Measurements from ENCODE around the gene DTNBP1. TPM values are rescaled to one million over a fixed set of nuclear protein-coding genes. Genes with fewer than 3 reads are reported as not detected.

Gene DTNBP1
- total RNA-seq, 1 donor from 2014 or later: 5.6 TPM

DNA sequence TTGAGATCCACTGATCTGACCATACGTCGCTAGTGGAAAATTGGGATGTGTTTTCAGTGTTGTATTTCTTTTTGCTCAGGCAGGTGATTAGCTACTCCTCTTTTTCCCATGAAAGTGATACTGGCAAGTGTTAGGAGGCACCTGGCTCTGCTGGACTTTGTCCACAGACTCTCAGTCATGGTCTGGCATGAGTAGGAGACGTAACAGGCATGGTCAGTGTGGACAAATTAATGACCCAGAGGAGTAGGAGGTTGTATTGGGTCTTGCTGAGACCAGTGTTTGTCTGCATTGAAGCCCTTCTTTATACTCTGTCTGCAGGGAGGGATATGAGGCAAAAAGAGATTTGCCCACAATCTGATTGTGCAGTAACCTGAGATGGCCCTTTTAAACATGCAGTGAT, 178.7 kb downstream of the DTNBP1 start:
- Histone ChIP-seq H3K27ac (no peak overlapping the region), H3K9me3 (no peaks in the 10 kb centered on the region), H3K4me3 (no peak overlapping the region), H3K36me3 (peaks cover 15 to 20% of the 10 kb centered on the region in 2 donors), H3K4me1 (peaks cover 0 to 8% of the 10 kb centered on the region in 2 donors), H3K27me3 (no peaks in the 10 kb centered on the region)
- intact Hi-C loops (cut with DNase I): no loop called here
- no peak for DNase-seq (ENCODE audit: low spot score in 2 of 2)
- TF ChIP-seq, protein P1, sequence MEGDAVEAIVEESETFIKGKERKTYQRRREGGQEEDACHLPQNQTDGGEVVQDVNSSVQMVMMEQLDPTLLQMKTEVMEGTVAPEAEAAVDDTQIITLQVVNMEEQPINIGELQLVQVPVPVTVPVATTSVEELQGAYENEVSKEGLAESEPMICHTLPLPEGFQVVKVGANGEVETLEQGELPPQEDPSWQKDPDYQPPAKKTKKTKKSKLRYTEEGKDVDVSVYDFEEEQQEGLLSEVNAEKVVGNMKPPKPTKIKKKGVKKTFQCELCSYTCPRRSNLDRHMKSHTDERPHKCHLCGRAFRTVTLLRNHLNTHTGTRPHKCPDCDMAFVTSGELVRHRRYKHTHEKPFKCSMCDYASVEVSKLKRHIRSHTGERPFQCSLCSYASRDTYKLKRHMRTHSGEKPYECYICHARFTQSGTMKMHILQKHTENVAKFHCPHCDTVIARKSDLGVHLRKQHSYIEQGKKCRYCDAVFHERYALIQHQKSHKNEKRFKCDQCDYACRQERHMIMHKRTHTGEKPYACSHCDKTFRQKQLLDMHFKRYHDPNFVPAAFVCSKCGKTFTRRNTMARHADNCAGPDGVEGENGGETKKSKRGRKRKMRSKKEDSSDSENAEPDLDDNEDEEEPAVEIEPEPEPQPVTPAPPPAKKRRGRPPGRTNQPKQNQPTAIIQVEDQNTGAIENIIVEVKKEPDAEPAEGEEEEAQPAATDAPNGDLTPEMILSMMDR (IDR thresholded peaks at IDR 0.05): no peak

DNA sequence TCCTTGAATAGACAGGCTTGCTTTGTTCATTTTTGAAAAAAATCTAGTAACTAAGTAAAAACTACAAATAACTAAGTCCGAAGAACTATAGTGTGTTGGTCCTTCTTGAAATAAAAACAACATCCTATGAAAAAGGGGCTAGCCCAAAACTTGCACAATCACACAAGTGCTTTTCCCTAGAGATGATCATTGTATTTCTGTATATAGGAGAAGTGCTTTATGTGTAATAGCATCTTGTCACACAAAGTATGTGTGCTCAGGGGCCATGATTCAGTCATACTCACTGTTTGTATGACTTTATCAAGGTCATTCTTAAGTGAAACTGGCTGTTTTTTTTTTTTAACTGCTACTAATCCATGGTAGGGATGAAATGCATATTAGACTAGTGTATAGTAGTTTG, 179.8 kb downstream of the DTNBP1 start:
- Histone ChIP-seq H3K27ac (no peak overlapping the region), H3K27me3 (no peaks in the 10 kb centered on the region), H3K4me3 (no peak overlapping the region), H3K4me1 (peaks cover 0 to 8% of the 10 kb centered on the region in 2 donors), H3K9me3 (no peaks in the 10 kb centered on the region), H3K36me3 (peaks cover 8 to 9% of the 10 kb centered on the region in 2 donors)
- TF ChIP-seq, protein P1 (IDR thresholded peaks at IDR 0.05): no peak
- DNase-seq (ENCODE audit: low spot score in 2 of 2): no peak
- intact Hi-C loops (cut with DNase I): no loop called here

DNA sequence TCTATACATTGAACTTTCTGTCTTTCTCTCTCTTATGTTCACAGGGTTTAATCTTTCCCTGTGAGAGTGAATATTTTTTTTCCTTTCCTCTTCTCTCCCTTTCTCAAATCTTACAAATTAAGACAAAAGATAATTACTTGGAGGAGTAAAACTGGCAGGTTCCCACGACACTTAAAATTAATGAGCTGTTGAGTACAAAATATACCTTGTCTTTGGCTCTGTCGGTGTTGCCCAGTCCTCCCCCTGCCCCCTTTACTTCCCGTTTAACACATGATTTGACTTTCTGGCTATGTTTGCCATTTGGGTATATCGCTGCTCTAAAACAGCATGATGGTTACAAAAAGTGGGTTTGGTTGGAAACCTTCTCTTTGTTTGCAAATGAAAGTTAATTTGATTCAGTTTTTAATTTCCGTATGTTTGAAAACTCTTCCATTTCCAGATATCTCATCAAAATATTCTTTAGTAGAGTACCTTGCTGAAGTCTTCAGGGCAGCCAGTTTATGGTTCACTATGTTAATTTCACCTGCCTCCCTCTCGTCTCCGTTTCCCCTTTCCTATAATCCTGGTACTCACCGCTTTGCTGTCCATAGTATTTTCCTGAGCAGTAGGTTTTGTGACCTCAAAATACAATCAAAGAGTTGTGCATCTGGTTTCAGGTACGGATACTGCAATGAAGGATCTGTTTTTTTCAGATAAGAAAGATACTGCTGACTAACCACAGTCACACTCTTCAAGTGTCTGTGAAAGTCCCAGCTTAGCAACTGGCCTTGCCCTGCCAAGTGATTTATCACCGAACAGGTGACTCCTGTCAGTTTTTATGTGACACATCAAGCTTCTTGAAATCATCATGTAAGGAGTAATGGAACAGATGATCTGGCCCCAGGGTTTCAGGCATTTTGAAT, 181.2 kb downstream of the DTNBP1 start:
- no peaks in the 10 kb centered on the region for H3K27me3 ChIP-seq
- no peaks in the 10 kb centered on the region for H3K36me3 ChIP-seq
- intact Hi-C loops (cut with DNase I): no loop called here
- TF ChIP-seq, protein P1 (IDR thresholded peaks at IDR 0.05): no peak
- no peaks in the 10 kb centered on the region for H3K9me3 ChIP-seq
- no peak for DNase-seq (ENCODE audit: low spot score in 2 of 2)
- H3K4me1 ChIP-seq: peaks cover 0 to 20% of the 10 kb centered on the region in 2 donors
- H3K27ac ChIP-seq: no peak overlapping the region
- no peak overlapping the region for H3K4me3 ChIP-seq

DNA sequence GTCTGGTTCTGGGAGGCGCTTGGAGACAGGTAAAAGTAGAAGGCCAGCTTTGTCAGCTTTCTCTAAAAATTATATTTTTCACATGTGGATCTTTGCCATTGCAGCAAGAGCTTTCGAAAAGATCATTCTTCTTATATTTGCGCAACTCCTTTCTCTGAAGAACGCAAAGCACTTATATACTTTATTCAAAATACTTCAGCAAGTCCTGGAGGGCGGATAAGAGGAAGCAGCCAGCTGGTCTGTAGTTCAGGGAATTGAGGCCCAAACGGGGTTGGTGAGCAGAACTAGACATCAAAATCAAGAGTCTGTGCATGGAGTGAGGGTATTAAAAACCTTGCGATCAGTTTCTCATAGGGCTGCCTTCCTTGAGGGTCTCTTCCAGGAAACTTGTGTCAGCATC, 182.3 kb downstream of the DTNBP1 start:
- H3K9me3 ChIP-seq: no peaks in the 10 kb centered on the region
- intact Hi-C loops (cut with DNase I): no loop called here
- no peak overlapping the region for H3K4me3 ChIP-seq
- TF ChIP-seq, protein P1 (IDR thresholded peaks at IDR 0.05): no peak
- H3K4me1 ChIP-seq: peaks cover 0 to 27% of the 10 kb centered on the region in 2 donors
- no peak for DNase-seq (ENCODE audit: low spot score in 2 of 2)
- H3K27me3 ChIP-seq: no peaks in the 10 kb centered on the region
- no peak overlapping the region for H3K27ac ChIP-seq
- no peaks in the 10 kb centered on the region for H3K36me3 ChIP-seq

DNA sequence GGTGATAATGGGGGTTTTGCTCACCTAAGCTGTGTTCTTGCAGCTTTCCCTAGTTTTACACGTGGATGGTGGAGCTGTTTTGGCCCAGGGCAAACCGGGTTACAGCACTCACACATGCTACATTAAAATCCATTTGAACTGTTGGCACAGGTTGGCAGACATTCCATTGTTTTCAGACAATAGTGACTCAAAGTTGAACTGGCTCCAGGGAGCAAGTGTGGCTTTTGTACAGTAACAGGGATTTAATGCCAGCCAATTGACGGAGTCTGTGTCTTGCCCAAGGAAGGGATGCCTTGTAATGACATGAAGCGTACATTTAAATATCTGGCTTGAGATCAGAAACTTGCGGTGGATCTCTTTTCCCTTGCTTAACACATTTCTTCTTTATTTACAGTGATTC, 183.1 kb downstream of the DTNBP1 start:
- Histone ChIP-seq H3K27ac (no peak overlapping the region), H3K4me3 (no peak overlapping the region), H3K4me1 (peaks cover 0 to 27% of the 10 kb centered on the region in 2 donors), H3K36me3 (no peaks in the 10 kb centered on the region), H3K9me3 (no peaks in the 10 kb centered on the region), H3K27me3 (no peaks in the 10 kb centered on the region)
- DNase-seq (ENCODE audit: low spot score in 2 of 2): no peak
- TF ChIP-seq, protein P1 (IDR thresholded peaks at IDR 0.05): no peak
- intact Hi-C loops (cut with DNase I): loop anchor here (10.0 kb wide), 1 partner anchor 235 kb away; the partner anchor contains the start of gene JARID2

Data from ascending aorta (tissue), 2 donors.